Measurements from ENCODE around the gene NBPF1.
"Not testable (repeated sequence)": the region's sequence is repeated elsewhere in the genome, so short reads cannot be mapped to it uniquely, and the experiment has no call there.

Gene NBPF1

DNA sequence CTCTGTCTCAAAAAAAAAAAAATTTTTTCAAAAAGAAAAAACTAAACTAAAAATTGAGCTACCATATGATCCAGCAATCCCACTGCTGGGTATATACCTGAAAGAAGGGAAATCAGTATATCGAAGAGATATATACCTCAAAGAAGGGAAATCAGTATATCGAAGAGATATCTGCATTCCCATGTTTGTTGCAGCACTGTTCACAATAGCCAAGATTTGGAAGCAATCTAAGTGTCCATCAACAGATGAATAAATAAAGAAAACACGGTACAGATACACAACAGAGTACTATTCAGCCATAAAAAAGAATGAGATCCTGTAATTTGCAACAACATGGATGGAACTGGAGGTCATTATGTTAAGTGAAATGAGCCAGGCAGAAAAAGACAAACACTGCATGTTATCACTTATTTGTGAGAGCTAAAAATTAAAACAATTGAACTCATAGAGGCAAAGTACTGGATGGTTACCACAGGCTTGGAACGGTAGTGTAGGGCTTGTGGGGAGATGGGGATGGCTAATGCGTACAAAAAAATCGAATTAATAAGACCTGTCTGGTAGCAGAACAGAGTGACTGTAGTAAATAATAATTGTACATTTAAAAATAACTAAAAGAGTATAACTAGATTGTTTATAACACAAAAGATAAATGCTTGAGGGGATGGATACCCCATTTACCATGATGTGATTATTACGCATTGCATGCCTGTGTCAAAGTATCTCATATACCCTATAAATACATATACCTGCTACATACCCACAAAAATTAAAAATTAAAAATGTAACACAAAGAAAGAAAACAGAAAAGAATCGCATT, 28.0 kb upstream of the NBPF1 start:
- DNase-seq: not testable (repeated sequence)

DNA sequence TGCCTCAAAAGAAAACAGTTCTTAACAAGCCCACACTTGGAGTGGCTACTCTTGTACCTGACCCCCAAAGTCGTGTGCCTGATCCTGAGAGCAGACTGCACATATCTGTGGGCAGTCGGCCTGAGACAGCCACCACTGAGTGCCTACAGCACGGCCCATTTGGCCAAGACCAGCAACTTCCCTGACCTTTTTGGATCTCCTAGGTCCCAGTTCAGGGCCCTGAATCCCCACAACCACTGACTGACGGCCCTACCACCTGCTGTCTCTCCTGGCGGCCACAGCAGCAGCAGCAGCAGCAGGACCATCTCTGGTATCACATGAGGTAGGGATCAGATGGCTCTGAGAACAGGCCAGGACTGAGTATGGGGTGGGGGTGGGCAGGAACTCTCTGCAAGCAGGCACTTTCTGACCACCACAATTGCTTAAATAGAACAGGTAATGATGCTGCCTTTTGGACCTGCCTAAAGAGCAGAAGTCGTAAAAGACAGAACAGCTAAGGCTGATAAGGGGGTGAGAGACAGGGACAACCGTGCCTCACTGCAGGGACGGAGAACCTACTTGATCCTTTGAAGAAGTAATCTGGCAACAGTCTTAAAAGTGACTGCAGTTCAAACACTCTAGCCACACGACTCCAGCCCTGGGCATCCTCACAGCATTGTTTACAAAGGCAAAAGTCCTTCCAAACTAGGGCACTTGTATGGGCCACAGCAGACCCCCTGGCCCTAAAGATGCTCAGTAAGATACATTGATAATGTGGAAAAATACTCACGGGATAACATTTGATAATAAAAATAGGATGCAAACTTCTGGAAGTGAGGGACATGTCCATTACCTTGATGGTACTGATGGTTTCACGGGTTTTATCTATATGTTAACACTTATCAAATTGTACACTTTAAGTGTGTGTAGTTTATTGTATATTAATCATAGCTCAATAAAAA, 26.0 kb upstream of the NBPF1 start:
- DNase-seq: not testable (repeated sequence)

GRCh38 chr1:16637941-16638778, 24.8 kb upstream of the NBPF1 start:
- DNase-seq: not testable (repeated sequence)

DNA sequence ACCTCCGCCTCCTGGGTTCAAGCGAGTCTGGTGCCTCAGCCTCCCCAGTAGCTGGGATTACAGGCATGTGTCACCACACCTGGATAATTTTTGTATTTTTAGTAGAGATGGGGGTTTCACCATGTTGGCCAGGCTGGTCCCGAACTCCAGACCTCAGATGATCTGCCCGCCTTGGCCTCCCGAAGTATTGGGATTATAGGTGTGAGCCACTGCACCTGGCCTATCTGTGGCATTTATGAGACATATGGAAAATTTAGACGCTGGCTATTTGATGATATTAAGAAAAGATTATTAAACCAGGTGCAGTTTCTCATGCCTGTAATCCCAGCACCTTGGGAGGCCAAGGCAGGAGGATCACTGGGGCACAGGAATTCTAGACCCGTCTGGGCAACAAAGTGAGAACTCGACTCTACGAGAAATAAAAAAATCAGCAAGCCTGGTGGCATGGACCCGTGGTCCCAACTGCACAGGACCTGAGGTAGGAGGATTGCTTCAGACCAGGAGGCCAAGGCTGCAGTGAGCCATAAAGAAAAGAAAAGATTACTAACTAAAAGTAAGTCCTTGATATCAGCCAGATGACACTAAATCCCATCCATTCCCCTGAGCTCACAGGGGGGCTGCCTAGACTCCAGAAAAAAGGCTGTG, 23.3 kb upstream of the NBPF1 start:
- not testable (repeated sequence) for DNase-seq

GRCh38 chr1:16635959-16636358, 22.6 kb upstream of the NBPF1 start:
- DNase-seq: not testable (repeated sequence)

DNA sequence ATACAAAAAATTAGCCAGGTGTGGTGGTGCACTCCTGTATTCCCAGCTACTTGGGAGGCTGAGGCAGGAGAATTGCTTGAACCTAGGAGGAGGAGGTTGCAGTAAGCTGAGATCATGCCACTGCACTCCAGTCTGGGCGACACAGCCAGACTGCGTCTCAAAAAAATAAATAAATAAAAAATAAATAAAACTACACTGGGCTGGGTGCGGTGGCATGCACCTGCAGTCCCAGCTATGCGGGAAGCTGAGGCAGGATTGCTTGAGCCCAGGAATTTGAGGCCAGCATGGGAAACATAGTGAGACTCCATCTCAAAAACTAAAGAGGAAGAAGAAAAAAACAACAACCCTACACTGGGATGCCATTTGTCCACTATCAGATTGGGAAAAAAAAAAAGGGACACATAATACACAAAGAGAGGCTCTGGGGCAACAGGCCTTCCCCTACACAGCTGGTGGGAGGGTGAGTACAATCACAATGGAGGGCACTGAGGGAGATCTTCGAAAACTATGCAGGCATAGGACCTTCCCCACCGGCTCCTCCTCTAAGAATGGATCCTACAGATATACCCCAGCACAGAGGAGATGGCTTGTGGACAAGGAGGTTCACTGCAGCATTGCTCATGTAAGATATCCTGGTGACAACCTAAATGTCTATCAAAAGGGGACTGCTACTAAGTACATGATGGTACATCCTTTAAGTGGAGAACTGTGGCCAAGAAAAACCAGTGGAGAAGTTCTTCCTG, 20.3 kb upstream of the NBPF1 start:
- DNase-seq: not testable (repeated sequence)

DNA sequence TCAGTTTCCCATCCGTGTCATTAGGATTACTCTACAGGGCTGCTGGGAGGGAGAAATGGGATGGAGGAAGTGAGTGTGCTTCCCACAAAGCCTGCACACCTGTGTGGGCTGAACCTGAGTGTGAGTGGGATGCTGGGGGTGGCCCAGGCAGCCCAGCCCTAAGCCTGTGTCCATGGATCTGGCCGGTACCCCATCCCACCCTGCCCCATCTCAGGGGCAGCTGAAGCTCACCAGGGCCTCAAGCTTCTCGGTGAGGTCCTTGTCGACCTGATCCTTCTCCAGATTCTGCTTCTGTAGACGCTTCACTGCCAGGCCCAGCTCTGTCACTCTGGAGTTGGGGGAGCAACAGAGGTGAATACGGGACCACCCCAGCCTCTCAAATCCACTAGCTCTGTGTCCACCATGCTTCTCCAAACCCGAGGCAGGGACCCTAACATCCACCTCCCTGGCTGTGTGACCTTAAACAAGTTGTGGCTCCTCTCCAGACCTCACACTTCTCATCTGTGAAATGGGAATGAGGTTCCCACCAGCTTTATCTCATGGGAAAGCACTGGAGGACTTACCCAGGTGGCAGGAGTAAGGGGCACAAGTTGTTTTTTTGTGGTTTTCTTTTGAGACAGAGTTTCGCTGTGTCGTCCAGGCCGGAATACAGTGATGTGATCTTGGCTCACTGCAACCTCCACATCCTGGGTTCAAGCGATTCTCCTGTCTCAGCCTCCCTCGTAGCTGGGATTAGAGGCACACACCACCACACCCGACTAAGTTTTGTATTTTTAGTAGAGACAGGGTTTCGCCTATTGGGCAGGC, 18.9 kb upstream of the NBPF1 start:
- not testable (repeated sequence) for DNase-seq

GRCh38 chr1:16631248-16632043, 18.1 kb upstream of the NBPF1 start:
- DNase-seq: no peak

- DNase-seq: no peak
These were observed 17.4 kb upstream of the NBPF1 start for GRCh38 chr1:16630661-16631247.

DNA sequence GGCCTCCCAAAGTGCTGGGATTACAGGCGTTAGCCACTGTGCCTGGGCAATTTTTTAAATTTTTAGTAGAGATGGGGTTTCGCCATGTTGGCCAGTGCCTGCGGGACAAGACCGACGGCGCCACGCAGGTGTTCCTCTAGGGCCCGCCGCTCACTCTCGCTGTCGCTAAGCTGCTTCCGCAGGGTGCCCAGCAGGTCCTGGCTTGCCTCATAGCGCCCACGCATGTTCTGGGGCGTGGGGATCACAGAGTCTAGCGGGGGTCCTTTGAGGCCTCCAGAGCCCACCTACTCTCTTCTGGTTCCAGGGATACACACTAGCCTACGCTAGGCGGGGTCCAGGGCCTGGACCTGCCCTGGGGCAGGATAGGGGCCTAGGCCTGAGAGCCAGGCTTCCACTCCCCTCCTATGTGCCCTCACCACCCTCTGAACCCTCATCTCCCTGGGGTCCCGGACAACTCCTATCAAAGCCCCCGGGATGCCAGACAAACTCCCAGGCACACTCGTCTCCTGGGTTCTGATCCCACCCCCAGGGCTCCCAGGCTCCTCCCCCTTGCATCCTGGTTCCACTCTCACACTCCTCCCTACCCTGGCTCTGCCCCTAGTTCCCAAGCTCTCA, 16.7 kb upstream of the NBPF1 start:
- DNase-seq: not testable (repeated sequence)

- DNase-seq: no peak
These were observed 15.2 kb upstream of the NBPF1 start for GRCh38 chr1:16628361-16629111.

GRCh38 chr1:16626409-16626983, 13.1 kb upstream of the NBPF1 start:
- DNase-seq: not testable (repeated sequence)

DNA sequence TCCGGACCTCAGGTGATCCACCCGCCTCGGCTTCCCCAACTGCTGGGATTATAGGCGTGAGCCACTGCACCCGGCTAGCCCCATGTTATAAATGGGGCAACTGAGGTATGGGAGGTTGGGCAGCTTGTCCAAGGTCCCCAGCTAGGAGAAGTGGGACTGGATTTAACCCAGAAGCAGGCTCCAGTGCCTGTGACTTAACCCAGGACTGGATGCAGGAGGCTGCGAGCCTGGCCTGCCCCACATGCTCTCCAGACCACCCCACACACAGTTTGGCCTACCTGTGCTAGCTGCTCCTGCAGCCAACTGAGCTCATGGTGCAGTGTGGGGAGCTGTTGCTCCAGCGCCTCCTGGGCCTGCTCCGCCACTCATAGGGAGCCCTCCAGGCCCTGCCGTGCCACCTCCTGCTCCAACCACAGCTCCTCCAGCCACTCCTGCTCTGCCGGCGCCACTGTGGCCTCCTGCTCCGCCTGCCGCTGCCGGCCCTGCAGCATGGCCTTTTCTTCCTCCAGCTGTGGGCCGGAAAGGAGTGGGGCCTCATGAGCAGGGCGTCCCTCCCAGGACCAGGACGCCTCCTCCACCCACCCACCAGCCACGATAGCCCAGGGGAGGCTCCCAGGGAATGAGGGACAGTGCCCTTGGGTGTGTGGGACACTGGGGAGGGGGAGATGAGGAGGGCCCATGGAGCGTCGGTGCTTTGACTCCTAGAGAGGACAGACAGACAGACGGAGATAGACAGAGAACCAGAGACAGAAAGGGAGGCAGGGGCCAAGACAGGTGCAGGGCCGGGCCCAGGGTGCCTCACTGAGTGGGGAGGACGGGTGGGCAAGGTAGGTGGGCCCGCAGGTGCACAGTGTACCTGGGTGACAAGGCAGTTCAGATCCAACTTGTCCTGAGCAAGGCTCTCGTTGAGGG, 12.4 kb upstream of the NBPF1 start:
- no peak for DNase-seq

DNA sequence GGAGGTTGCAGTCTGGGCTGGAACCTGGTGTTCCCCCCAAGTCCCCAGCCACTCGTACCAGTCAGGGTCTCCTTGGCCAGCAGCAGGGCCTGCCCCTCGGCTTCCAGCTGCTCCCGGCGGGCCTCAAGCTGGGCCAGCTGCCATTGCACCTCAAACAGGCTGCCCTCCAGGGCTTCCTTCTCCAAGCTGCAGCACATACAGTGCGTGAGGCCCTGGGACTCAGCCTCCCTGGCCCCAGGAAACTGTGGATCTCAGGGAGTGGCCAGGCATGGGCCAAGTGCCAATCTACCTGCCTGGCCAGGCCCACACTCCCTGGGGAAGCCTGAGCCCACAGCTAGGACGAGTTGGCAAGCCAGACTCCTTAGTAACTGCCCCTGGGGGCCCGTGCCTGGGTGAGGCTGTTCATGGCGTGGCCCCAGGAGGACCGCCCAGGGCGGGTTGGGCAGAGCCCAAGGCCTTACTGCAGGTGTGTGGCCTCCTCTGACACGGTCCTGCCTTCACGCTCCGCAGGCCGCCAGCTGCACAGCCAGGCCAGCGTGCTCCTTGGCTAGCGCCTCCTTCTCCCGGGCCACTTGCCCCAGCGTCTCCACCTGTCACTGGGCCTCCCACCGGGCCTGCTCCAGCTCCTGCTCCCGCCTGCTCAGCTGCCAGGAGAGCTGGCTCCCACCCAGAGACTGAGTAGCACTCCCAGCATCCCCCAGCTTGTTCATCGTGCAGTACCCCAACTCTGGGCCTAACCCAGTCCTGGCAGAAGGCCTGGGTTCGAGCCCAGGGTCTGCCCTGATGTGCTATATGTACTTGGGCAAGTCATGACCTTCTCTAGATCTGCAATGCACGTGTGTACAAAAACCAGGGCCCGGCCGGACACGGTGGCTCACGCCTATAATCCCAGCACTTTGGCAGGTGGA, 10.7 kb upstream of the NBPF1 start:
- not testable (repeated sequence) for DNase-seq

GRCh38 chr1:16623337-16623736, 10.0 kb upstream of the NBPF1 start:
- DNase-seq: not testable (repeated sequence)

Data from NCI-H1048 (cell line).